Measurements from ENCODE around the gene HMCN2.

The HMCN2 gene

GRCh38 chr9:130348881-130349280 lies 83.3 kb downstream of the HMCN2 start:
- no peak for DNase-seq (ENCODE audit: low read depth, low spot score)
- Histone ChIP-seq H3K4me1 (ENCODE audit: insufficient read depth, insufficient read length) (peaks cover 19% of the 10 kb centered on the region), H3K27me3 (ENCODE audit: insufficient read depth, insufficient read length) (no peaks in the 10 kb centered on the region), H3K4me3 (ENCODE audit: insufficient read length, low read depth) (no peak overlapping the region), H3K36me3 (ENCODE audit: insufficient read depth, insufficient read length, low read length) (no peaks in the 10 kb centered on the region), H3K9me3 (ENCODE audit: insufficient read depth, low read length) (no peaks in the 10 kb centered on the region), H3K9ac (ENCODE audit: insufficient read length, low read depth) (no peak overlapping the region)
- no peak for TF ChIP-seq SUZ12 (IDR thresholded peaks at IDR 0.05; ENCODE audit: extremely low read depth, insufficient read depth, insufficient read length)
- no peak for TF ChIP-seq ZNF274 (IDR thresholded peaks at IDR 0.05; ENCODE audit: low read depth, low read length)
- no peak for TF ChIP-seq YY1 (IDR thresholded peaks at IDR 0.05; ENCODE audit: insufficient read depth, insufficient read length)

GRCh38 chr9:130349398-130349797 lies 83.8 kb downstream of the HMCN2 start:
- no peak overlapping the region for H3K4me3 ChIP-seq (ENCODE audit: insufficient read length, low read depth)
- no peak for TF ChIP-seq YY1 (IDR thresholded peaks at IDR 0.05; ENCODE audit: insufficient read depth, insufficient read length)
- no peak for TF ChIP-seq ZNF274 (IDR thresholded peaks at IDR 0.05; ENCODE audit: low read depth, low read length)
- TF ChIP-seq SUZ12 (IDR thresholded peaks at IDR 0.05; ENCODE audit: extremely low read depth, insufficient read depth, insufficient read length) = no peak
- DNase-seq (ENCODE audit: low read depth, low spot score) = no peak
- H3K4me1 ChIP-seq (ENCODE audit: insufficient read depth, insufficient read length) = peaks cover 19% of the 10 kb centered on the region
- H3K9ac ChIP-seq (ENCODE audit: insufficient read length, low read depth) = no peak overlapping the region
- no peaks in the 10 kb centered on the region for H3K9me3 ChIP-seq (ENCODE audit: insufficient read depth, low read length)
- no peaks in the 10 kb centered on the region for H3K36me3 ChIP-seq (ENCODE audit: insufficient read depth, insufficient read length, low read length)
- H3K27me3 ChIP-seq (ENCODE audit: insufficient read depth, insufficient read length) = no peaks in the 10 kb centered on the region

GRCh38 chr9:130351343-130351742 lies 85.8 kb downstream of the HMCN2 start:
- peaks cover 4% of the 10 kb centered on the region for H3K4me1 ChIP-seq (ENCODE audit: insufficient read depth, insufficient read length)
- TF ChIP-seq SUZ12 (IDR thresholded peaks at IDR 0.05; ENCODE audit: extremely low read depth, insufficient read depth, insufficient read length) = no peak
- no peak for TF ChIP-seq YY1 (IDR thresholded peaks at IDR 0.05; ENCODE audit: insufficient read depth, insufficient read length)
- TF ChIP-seq ZNF274 (IDR thresholded peaks at IDR 0.05; ENCODE audit: low read depth, low read length) = no peak

GRCh38 chr9:130352081-130352480 lies 86.5 kb downstream of the HMCN2 start:
- no peaks in the 10 kb centered on the region for H3K9me3 ChIP-seq (ENCODE audit: insufficient read depth, low read length)
- H3K4me1 ChIP-seq (ENCODE audit: insufficient read depth, insufficient read length) = peaks cover 4% of the 10 kb centered on the region
- no peaks in the 10 kb centered on the region for H3K27me3 ChIP-seq (ENCODE audit: insufficient read depth, insufficient read length)
- TF ChIP-seq ZNF274 (IDR thresholded peaks at IDR 0.05; ENCODE audit: low read depth, low read length) = no peak
- no peak for TF ChIP-seq YY1 (IDR thresholded peaks at IDR 0.05; ENCODE audit: insufficient read depth, insufficient read length)
- TF ChIP-seq SUZ12 (IDR thresholded peaks at IDR 0.05; ENCODE audit: extremely low read depth, insufficient read depth, insufficient read length) = no peak
- DNase-seq (ENCODE audit: low read depth, low spot score) = no peak
- no peaks in the 10 kb centered on the region for H3K36me3 ChIP-seq (ENCODE audit: insufficient read depth, insufficient read length, low read length)
- no peak overlapping the region for H3K9ac ChIP-seq (ENCODE audit: insufficient read length, low read depth)
- no peak overlapping the region for H3K4me3 ChIP-seq (ENCODE audit: insufficient read length, low read depth)

More at GRCh38 chr9:130351343-130351742, 85.8 kb downstream of the HMCN2 start:
- H3K4me3 ChIP-seq (ENCODE audit: insufficient read length, low read depth) = no peak overlapping the region
- no peak for DNase-seq (ENCODE audit: low read depth, low spot score)
- H3K36me3 ChIP-seq (ENCODE audit: insufficient read depth, insufficient read length, low read length) = no peaks in the 10 kb centered on the region
- H3K9me3 ChIP-seq (ENCODE audit: insufficient read depth, low read length) = no peaks in the 10 kb centered on the region
- H3K27me3 ChIP-seq (ENCODE audit: insufficient read depth, insufficient read length) = no peaks in the 10 kb centered on the region
- H3K9ac ChIP-seq (ENCODE audit: insufficient read length, low read depth) = no peak overlapping the region

GRCh38 chr9:130352586-130353285 lies 87.2 kb downstream of the HMCN2 start:
- TF ChIP-seq ZNF274 (IDR thresholded peaks at IDR 0.05; ENCODE audit: low read depth, low read length) (no peak), SUZ12 (IDR thresholded peaks at IDR 0.05; ENCODE audit: extremely low read depth, insufficient read depth, insufficient read length) (no peak), YY1 (IDR thresholded peaks at IDR 0.05; ENCODE audit: insufficient read depth, insufficient read length) (no peak)
- H3K4me3 ChIP-seq (ENCODE audit: insufficient read length, low read depth) = no peak overlapping the region

GRCh38 chr9:130354378-130354777 lies 88.8 kb downstream of the HMCN2 start:
- no peak overlapping the region for H3K4me3 ChIP-seq (ENCODE audit: insufficient read length, low read depth)
- no peak for DNase-seq (ENCODE audit: low read depth, low spot score)
- H3K9ac ChIP-seq (ENCODE audit: insufficient read length, low read depth) = no peak overlapping the region
- TF ChIP-seq SUZ12 (IDR thresholded peaks at IDR 0.05; ENCODE audit: extremely low read depth, insufficient read depth, insufficient read length) (no peak), YY1 (IDR thresholded peaks at IDR 0.05; ENCODE audit: insufficient read depth, insufficient read length) (no peak), ZNF274 (IDR thresholded peaks at IDR 0.05; ENCODE audit: low read depth, low read length) (no peak)
- H3K4me1 ChIP-seq (ENCODE audit: insufficient read depth, insufficient read length) = peaks cover 4% of the 10 kb centered on the region
- no peaks in the 10 kb centered on the region for H3K27me3 ChIP-seq (ENCODE audit: insufficient read depth, insufficient read length)
- H3K36me3 ChIP-seq (ENCODE audit: insufficient read depth, insufficient read length, low read length) = no peaks in the 10 kb centered on the region
- H3K9me3 ChIP-seq (ENCODE audit: insufficient read depth, low read length) = no peaks in the 10 kb centered on the region

More at GRCh38 chr9:130352586-130353285, 87.2 kb downstream of the HMCN2 start:
- DNase-seq (ENCODE audit: low read depth, low spot score) = no peak
- Histone ChIP-seq H3K9ac (ENCODE audit: insufficient read length, low read depth) (no peak overlapping the region), H3K36me3 (ENCODE audit: insufficient read depth, insufficient read length, low read length) (no peaks in the 10 kb centered on the region), H3K4me1 (ENCODE audit: insufficient read depth, insufficient read length) (peaks cover 4% of the 10 kb centered on the region), H3K27me3 (ENCODE audit: insufficient read depth, insufficient read length) (no peaks in the 10 kb centered on the region), H3K9me3 (ENCODE audit: insufficient read depth, low read length) (no peaks in the 10 kb centered on the region)

GRCh38 chr9:130354806-130355205 lies 89.2 kb downstream of the HMCN2 start:
- DNase-seq (ENCODE audit: low read depth, low spot score) = no peak
- H3K9ac ChIP-seq (ENCODE audit: insufficient read length, low read depth) = no peak overlapping the region
- H3K27me3 ChIP-seq (ENCODE audit: insufficient read depth, insufficient read length) = no peaks in the 10 kb centered on the region
- no peaks in the 10 kb centered on the region for H3K9me3 ChIP-seq (ENCODE audit: insufficient read depth, low read length)
- no peaks in the 10 kb centered on the region for H3K36me3 ChIP-seq (ENCODE audit: insufficient read depth, insufficient read length, low read length)
- no peak overlapping the region for H3K4me3 ChIP-seq (ENCODE audit: insufficient read length, low read depth)
- no peak for TF ChIP-seq YY1 (IDR thresholded peaks at IDR 0.05; ENCODE audit: insufficient read depth, insufficient read length)
- no peak for TF ChIP-seq ZNF274 (IDR thresholded peaks at IDR 0.05; ENCODE audit: low read depth, low read length)
- no peak for TF ChIP-seq SUZ12 (IDR thresholded peaks at IDR 0.05; ENCODE audit: extremely low read depth, insufficient read depth, insufficient read length)
- peaks cover 2% of the 10 kb centered on the region for H3K4me1 ChIP-seq (ENCODE audit: insufficient read depth, insufficient read length)
